ENCODE results near the gene PDS5B. TPM values are rescaled to one million over a fixed set of nuclear protein-coding genes. Genes with fewer than 3 reads are reported as not detected.

Gene PDS5B
- total and polyA plus RNA-seq, 2 of the 8 experiments (the other 6 are each of a cell fraction or from before 2014, with no cell fraction given), result 5.5 to 54.6 TPM

DNA sequence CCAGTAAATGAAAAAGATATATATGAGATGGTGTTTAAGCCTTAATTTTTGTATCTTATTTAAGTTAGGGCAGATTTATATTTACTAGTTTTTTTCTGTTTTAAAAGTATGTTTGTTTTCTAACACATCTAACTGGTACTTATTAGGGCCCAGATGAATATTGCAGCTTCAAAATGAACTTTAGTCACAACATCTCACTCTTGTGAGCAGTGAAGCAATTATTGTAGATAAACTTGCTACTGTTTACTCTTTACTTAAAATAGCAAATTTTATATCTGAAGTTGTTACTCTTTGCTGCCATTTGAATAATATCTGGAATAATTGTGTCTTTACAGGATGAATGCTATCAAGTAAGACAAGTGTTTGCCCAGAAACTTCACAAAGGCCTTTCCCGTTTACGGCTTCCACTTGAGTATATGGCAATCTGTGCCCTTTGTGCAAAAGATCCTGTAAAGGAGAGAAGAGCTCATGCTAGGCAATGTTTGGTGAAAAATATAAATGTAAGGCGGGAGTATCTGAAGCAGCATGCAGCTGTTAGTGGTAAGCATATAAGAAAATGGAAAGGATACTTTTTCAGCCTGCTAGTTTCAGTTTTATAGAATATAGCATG lies 166.8 kb downstream of the PDS5B start:
- WGBS, 2 experiments (ENCODE audit: extremely low coverage in 1 of 2, insufficient coverage in 1 of 2, insufficient read length in 1 of 2, insufficient replicate concordance in 2 of 2, low coverage in 1 of 2, low lambda C conversion rate in 2 of 2, missing lambda C conversion rate in 1 of 2), result 86% methylated on average over 3 of the region's 3 CpGs; no CpG with 5 or more reads in 1 of the 2 experiments
- no peak for FAIRE-seq

More for the DNA sequence above, 166.8 kb downstream of the PDS5B start:
- H2BK15ac ChIP-seq (ENCODE audit: low read length), result no peak overlapping the region
- no peak overlapping the region for H2BK5ac ChIP-seq (ENCODE audit: low read depth, low read length)
- H3K18ac ChIP-seq (ENCODE audit: extremely low read depth, low read length), result no peak overlapping the region
- no peaks in the 10 kb centered on the region for H3K23me2 ChIP-seq (ENCODE audit: low read depth, low read length)
- CTCF ChIA-PET (ENCODE audit: partially characterized antibody), result no interaction called here
- peaks cover 0 to 6% (median 4%) of the 10 kb centered on the region in 4 experiments; a peak in 3 of 8 replicates for H3K36me3 ChIP-seq (ENCODE audit: control insufficient read depth in 2 of 4, insufficient read depth in 4 of 4, low read length in 3 of 4)
- H3K56ac ChIP-seq (replicated peaks; ENCODE audit: insufficient read length, low read depth, low read length), result no peak overlapping the region
- H3K4me1 ChIP-seq (replicated peaks in 1 of 4; ENCODE audit: control insufficient read depth in 3 of 4, insufficient read depth in 4 of 4, low read length in 3 of 4), result no peaks in the 10 kb centered on the region
- H2AK5ac ChIP-seq (ENCODE audit: low read depth, low read length), result no peak overlapping the region
- no peak overlapping the region for H2BK120ac ChIP-seq (replicated peaks; ENCODE audit: low read depth, low read length)
- H3K4me2 ChIP-seq (ENCODE audit: insufficient read depth in 1 of 2, low read depth in 2 of 2, low read length in 2 of 2), result no peak overlapping the region
- no peak overlapping the region for H3K27ac ChIP-seq (ENCODE audit: low read depth, low read length)
- no peak overlapping the region for H3K4ac ChIP-seq (replicated peaks; ENCODE audit: insufficient read length, low read depth, low read length)
- no peaks in the 10 kb centered on the region for H3K9me3 ChIP-seq (ENCODE audit: insufficient read depth in 2 of 2, low read depth in 1 of 2, low read length in 1 of 2)
- no peaks in the 10 kb centered on the region for H3K79me1 ChIP-seq (ENCODE audit: low read depth, low read length)
- TF ChIP-seq ZNF274 (IDR thresholded peaks at IDR 0.05; ENCODE audit: borderline replicate concordance, extremely low read depth, low read length) (no peak), CEBPB (IDR thresholded peaks at IDR 0.05; ENCODE audit: low read depth, low read length) (no peak), RAD21 (IDR thresholded peaks at IDR 0.05 in 1 of 2, conservative IDR thresholded peaks at IDR 0.05 in 1 of 2; ENCODE audit: low read depth in 2 of 2, low read length in 2 of 2) (no peak), SP1 (IDR thresholded peaks at IDR 0.05; ENCODE audit: low read depth, low read length) (no peak), SIX5 (IDR thresholded peaks at IDR 0.05; ENCODE audit: low read depth, low read length) (no peak), TAF7 (optimal IDR thresholded peaks at IDR 0.05; ENCODE audit: borderline replicate concordance, low read depth, low read length) (no peak), ASH2L (IDR thresholded peaks at IDR 0.05; ENCODE audit: low read length) (no peak)
- H3K27me3 ChIP-seq (replicated peaks in 1 of 4; ENCODE audit: control insufficient read depth in 3 of 4, extremely low read depth in 1 of 4, insufficient read depth in 3 of 4, low read length in 3 of 4), result no peaks in the 10 kb centered on the region
- POLR2A ChIA-PET (ENCODE audit: partially characterized antibody), result no interaction called here
- H4K8ac ChIP-seq (ENCODE audit: extremely low read depth, insufficient read depth, low read length), result no peak overlapping the region
- H3K9ac ChIP-seq (replicated peaks in 1 of 4; ENCODE audit: extremely low read depth in 1 of 4, low read depth in 3 of 4, low read length in 3 of 4), result no peak overlapping the region
- H3K14ac ChIP-seq (ENCODE audit: insufficient read length), result no peak overlapping the region
- no peak overlapping the region for H2BK12ac ChIP-seq (ENCODE audit: low read depth, low read length)
- H3K4me3 ChIP-seq (ENCODE audit: extremely low read depth in 1 of 4, insufficient read depth in 2 of 4, low read depth in 3 of 4, low read length in 4 of 4), result no peak overlapping the region
- H3K79me2 ChIP-seq (ENCODE audit: control insufficient read depth in 1 of 2, insufficient read depth in 2 of 2, low read length in 2 of 2), result no peaks in the 10 kb centered on the region
- DNase-seq (ENCODE audit: low read depth in 1 of 2, low spot score in 2 of 2), result no peak
- no peak overlapping the region for H2AFZ ChIP-seq (ENCODE audit: low read length)
- H3K23ac ChIP-seq (ENCODE audit: insufficient read length), result no peak overlapping the region
- no peak overlapping the region for H4K5ac ChIP-seq (ENCODE audit: insufficient read length, low read depth, low read length)
- no peaks in the 10 kb centered on the region for H4K20me1 ChIP-seq (replicated peaks in 1 of 2; ENCODE audit: control insufficient read depth in 1 of 2, insufficient read depth in 2 of 2, low read length in 2 of 2)
- H2BK20ac ChIP-seq (ENCODE audit: low read length), result no peak overlapping the region
- H4K91ac ChIP-seq (replicated peaks; ENCODE audit: insufficient read length, low read length), result no peak overlapping the region

All from H1 (cell line).